OCI-LY7 (cell line): Measurements from ENCODE around the gene POU2AF1. TPM values are rescaled to one million over a fixed set of nuclear protein-coding genes. Genes with fewer than 3 reads are reported as not detected.
A peak's percentile ranks its signal among the peaks of the same experiment; 100 is the strongest.

Source experiments
- BruUV-seq: library from RNA; stranded (reverse); fragments of 400-500 nt; replicated peaks from 2 replicates; lab custom pipeline; 2021; lab: Mats Ljungman, UMichigan
- CTCF ChIA-PET: fragments of 300-600 bp; sonication (Branson Sonifier 250); formaldehyde crosslinking; loops from one replicate; lab custom pipeline; 2022; ENCODE audit warnings: antibody characterized with exemption; ENCODE audit not compliant: unreplicated experiment; lab: Charles Lee
- POLR2A ChIA-PET: fragments of 300-600 bp; sonication (Branson Sonifier 250); formaldehyde crosslinking; loops from one replicate; lab custom pipeline; 2022; ENCODE audit warnings: antibody characterized with exemption; lab: Charles Lee
- DNase-seq: peaks from one replicate; pipeline ENCODE4 v3.0.0-alpha.2; 2015; ENCODE audit warnings: low spot score
- H2AFZ ChIP-seq: fragments of 200-600 bp; sonication (generic), shearing (Covaris generic); 2 replicates; pipeline ENCODE4 v1.6.1; 2014; ENCODE audit warnings: mild to moderate bottlenecking, antibody characterized with exemption, low read length, moderate library complexity
- H3K27ac ChIP-seq: fragments of 200-600 bp; sonication (generic); 2 replicates; pipeline ENCODE4 v1.5.1; 2014; ENCODE audit warnings: mixed run types, low read depth, mild to moderate bottlenecking, moderate library complexity, low read length, inconsistent platforms; ENCODE audit not compliant: poor library complexity, severe bottlenecking
- H3K36me3 ChIP-seq: fragments of 200-600 bp; sonication (generic); 2 replicates; pipeline ENCODE4 v1.6.1; 2014; ENCODE audit warnings: mild to moderate bottlenecking, antibody characterized with exemption, low read length, moderate library complexity, mixed read lengths; ENCODE audit not compliant: insufficient read depth
- H3K4me1 ChIP-seq: fragments of 200-600 bp; sonication (generic); 2 replicates; pipeline ENCODE4 v1.5.1; 2014; ENCODE audit warnings: mild to moderate bottlenecking, low read length; ENCODE audit not compliant: insufficient read depth, poor library complexity, severe bottlenecking
- H3K4me2 ChIP-seq: fragments of 200-600 bp; sonication (generic); 2 replicates; pipeline ENCODE4 v1.6.1; 2014; ENCODE audit warnings: mild to moderate bottlenecking, low read length
- H3K4me3 ChIP-seq: fragments of 200-600 bp; sonication (generic); 2 replicates; pipeline ENCODE4 v1.5.1; 2014; ENCODE audit warnings: mild to moderate bottlenecking, low read depth, low read length; ENCODE audit not compliant: poor library complexity, severe bottlenecking
- H3K79me2 ChIP-seq: fragments of 200-600 bp; sonication (generic); 2 replicates; pipeline ENCODE4 v1.6.1; 2016; ENCODE audit warnings: low read depth, mild to moderate bottlenecking, low read length, moderate library complexity, mixed read lengths; ENCODE audit not compliant: insufficient read depth
- H3K9me2 ChIP-seq: fragments of 200-600 bp; sonication (generic); 2 replicates; pipeline ENCODE4 v1.6.1; 2016; ENCODE audit warnings: mild to moderate bottlenecking, low read length, mixed read lengths; ENCODE audit not compliant: insufficient read depth
- H3K9me3 ChIP-seq: fragments of 200-600 bp; sonication (generic); 2 replicates; pipeline ENCODE4 v1.6.1; 2014; ENCODE audit warnings: mild to moderate bottlenecking, mixed run types, low read length, mixed read lengths
- H4K20me1 ChIP-seq: fragments of 200-600 bp; sonication (generic); 2 replicates; pipeline ENCODE4 v1.6.1; 2014; ENCODE audit warnings: mild to moderate bottlenecking, antibody characterized with exemption, low read length, moderate library complexity, mixed read lengths; ENCODE audit not compliant: insufficient read depth
- EZH2phosphoT487 ChIP-seq: fragments of 200-600 bp; sonication (generic); IDR thresholded peaks from 2 replicates; pipeline ENCODE4 v1.6.1; 2018; ENCODE audit warnings: low read depth, borderline replicate concordance, mild to moderate bottlenecking, mixed run types, antibody characterized with exemption, low read length, moderate library complexity, mixed read lengths
- intact Hi-C: fragments of 100-400 bp; cut with micrococcal nuclease; formaldehyde crosslinking; loops from one replicate; pipeline ENCODE4 v1.10.0; 2022; ENCODE audit not compliant: unreplicated experiment
- total RNA-seq, 2 experiments: library from RNA; depleted of rRNA in 1 of 2; stranded (reverse); fragments of >200 nt in 1 of 2; shearing (Covaris generic) in 1 of 2; gene quantifications; 2 replicates each; pipeline ENCODE4 v1.2.3, GENCODE V29; 2014 to 2022
- TF ChIP-seq, protein P1 (sequence below): fragments of 200-600 bp; sonication (generic); conservative IDR thresholded peaks from 2 replicates; pipeline ENCODE4 v1.5.1; 2014; ENCODE audit warnings: mild to moderate bottlenecking, antibody characterized with exemption, low read length, moderate library complexity, mixed read lengths

Gene POU2AF1
- total RNA-seq, 2 experiments from 2014 or later, result 86.1 to 285 TPM

- Histone ChIP-seq H3K9me2 (no peaks in the 10 kb centered on the region), H2AFZ (no peak overlapping the region), H3K4me2 (peak overlapping the region; percentile 96), H3K36me3 (peaks cover 55% of the 10 kb centered on the region), H3K27ac (peak overlapping the region; percentile 96), H4K20me1 (peaks cover 34% of the 10 kb centered on the region; the same call in 1 of the 2 replicates), H3K9me3 (no peaks in the 10 kb centered on the region; the same call in 1 of the 2 replicates), H3K4me1 (peaks cover 74% of the 10 kb centered on the region), H3K79me2 (peaks cover 79% of the 10 kb centered on the region), H3K4me3 (peak overlapping the region; percentile 92)
- TF ChIP-seq, protein P1, sequence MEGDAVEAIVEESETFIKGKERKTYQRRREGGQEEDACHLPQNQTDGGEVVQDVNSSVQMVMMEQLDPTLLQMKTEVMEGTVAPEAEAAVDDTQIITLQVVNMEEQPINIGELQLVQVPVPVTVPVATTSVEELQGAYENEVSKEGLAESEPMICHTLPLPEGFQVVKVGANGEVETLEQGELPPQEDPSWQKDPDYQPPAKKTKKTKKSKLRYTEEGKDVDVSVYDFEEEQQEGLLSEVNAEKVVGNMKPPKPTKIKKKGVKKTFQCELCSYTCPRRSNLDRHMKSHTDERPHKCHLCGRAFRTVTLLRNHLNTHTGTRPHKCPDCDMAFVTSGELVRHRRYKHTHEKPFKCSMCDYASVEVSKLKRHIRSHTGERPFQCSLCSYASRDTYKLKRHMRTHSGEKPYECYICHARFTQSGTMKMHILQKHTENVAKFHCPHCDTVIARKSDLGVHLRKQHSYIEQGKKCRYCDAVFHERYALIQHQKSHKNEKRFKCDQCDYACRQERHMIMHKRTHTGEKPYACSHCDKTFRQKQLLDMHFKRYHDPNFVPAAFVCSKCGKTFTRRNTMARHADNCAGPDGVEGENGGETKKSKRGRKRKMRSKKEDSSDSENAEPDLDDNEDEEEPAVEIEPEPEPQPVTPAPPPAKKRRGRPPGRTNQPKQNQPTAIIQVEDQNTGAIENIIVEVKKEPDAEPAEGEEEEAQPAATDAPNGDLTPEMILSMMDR, result no peak
- TF ChIP-seq EZH2phosphoT487, result no peak
- intact Hi-C loops, result loop anchor here (5.0 kb wide), 1 partner anchor 201 kb away; no protein-coding TSS in a partner anchor
- ChIA-PET POLR2A (interaction anchor here (0.7 to 24.8 kb wide), 19 partner anchors 11 to 192 kb away, joined by 3 to 577 read pairs (median 6); no protein-coding TSS in a partner anchor), CTCF (interaction anchor here (0.9 to 2.5 kb wide), 5 partner anchors 14 to 45 kb away, joined by 3 to 9 read pairs (median 4); no protein-coding TSS in a partner anchor)
- DNase-seq, result peak; percentile 53
- no TSS peak for BruUV-seq
These were observed 752 bp downstream of the POU2AF1 start for GRCh38 chr11:111378185-111378860.

- H3K4me1 ChIP-seq, result peaks cover 74% of the 10 kb centered on the region
These were observed 2.7 kb downstream of the POU2AF1 start for GRCh38 chr11:111376181-111376871.

More at GRCh38 chr11:111376181-111376871, 2.7 kb downstream of the POU2AF1 start:
- peak overlapping the region; percentile 96 for H3K4me2 ChIP-seq
- TF ChIP-seq EZH2phosphoT487, result no peak
- TF ChIP-seq, protein P1, result no peak
- CTCF ChIA-PET, result no interaction called here
- no peaks in the 10 kb centered on the region; the same call in 1 of the 2 replicates for H3K9me3 ChIP-seq
- no peak overlapping the region for H2AFZ ChIP-seq
- H3K4me3 ChIP-seq, result peak overlapping the region; percentile 92
- no peaks in the 10 kb centered on the region for H3K9me2 ChIP-seq
- peaks cover 90% of the 10 kb centered on the region for H3K79me2 ChIP-seq
- POLR2A ChIA-PET, result interaction anchor here (0.5 to 24.8 kb wide), 10 partner anchors 12 to 385 kb away, joined by 3 to 577 read pairs (median 9); no protein-coding TSS in a partner anchor
- H3K27ac ChIP-seq, result peak overlapping the region; percentile 96
- DNase-seq, result no peak
- intact Hi-C loops, result loop anchor here (5.0 kb wide), 1 partner anchor 199 kb away; no protein-coding TSS in a partner anchor
- no TSS peak for BruUV-seq
- H4K20me1 ChIP-seq, result peaks cover 54% of the 10 kb centered on the region
- H3K36me3 ChIP-seq, result peaks cover 75% of the 10 kb centered on the region
